K562 (cell line): ENCODE measurements around the gene HADHA. TPM values are rescaled to one million over a fixed set of nuclear protein-coding genes. Genes with fewer than 3 reads are reported as not detected.

ENCODE experiments used
- ATAC-seq: fragments of 200-7000 bp; cut with Tn5 transposase; 3 replicates; pipeline ENCODE4 v1.9.1; 2020; ENCODE audit warnings: moderate library complexity
- BruUV-seq: library from RNA; stranded (reverse); fragments of 400-500 nt; replicated peaks from 2 replicates; lab custom pipeline; 2021; lab: Mats Ljungman, UMichigan
- CTCF ChIA-PET: fragments of 300-600 bp; formaldehyde crosslinking; extraction: SDS; loops from one replicate; lab custom pipeline; 2021; ENCODE audit warnings: low intra/inter-chr PET ratio; lab: Yijun Ruan, JAX
- POLR2A ChIA-PET: fragments of 300-600, 350-650 bp; sonication (Branson Sonifier 250); formaldehyde crosslinking; extraction: SDS; loops from one replicate; lab custom pipeline; 2021; ENCODE audit warnings: antibody characterized with exemption, inconsistent platforms; lab: Yijun Ruan, JAX
- DNase-seq, 4 experiments: peaks; one replicate each; pipeline versions ENCODE4 v3.0.0 to v3.0.0-alpha.2; 2011 to 2018; ENCODE audit warnings: low spot score in 3 of 4, mixed read lengths in 3 of 4; ENCODE audit errors: extremely low read depth in 1 of 4
- FAIRE-seq: peaks from 2 replicates; lab custom pipeline; 2011; peaks lifted over from hg19 to GRCh38; lab: Jason Lieb, UNC
- H2AFZ ChIP-seq: 2 replicates; pipeline ENCODE4 v1.6.0; 2011; ENCODE audit warnings: low read depth, low read length, control low read depth, inconsistent platforms
- H3K27ac ChIP-seq: fragments of 200-600 bp; 3 replicates; pipeline ENCODE4 v1.8.0; 2011; ENCODE audit warnings: low read depth, mild to moderate bottlenecking, control low read depth, inconsistent platforms, low read length, moderate library complexity, mixed read lengths; ENCODE audit errors: extremely low read depth
- H3K27me3 ChIP-seq, 2 experiments: fragments of 300-600 bp in 1 of 2; 2 replicates in 1 of 2; 3 replicates in 1 of 2; pipeline versions ENCODE4 v1.6.0 to v1.8.0; 2011; ENCODE audit warnings: inconsistent platforms in 2 of 2, low read length in 2 of 2, mild to moderate bottlenecking in 1 of 2, mixed read lengths in 1 of 2, moderate library complexity in 1 of 2; ENCODE audit not compliant: control insufficient read depth in 2 of 2, insufficient read depth in 2 of 2
- H3K36me3 ChIP-seq: fragments of 300-600 bp; 3 replicates; pipeline ENCODE4 v1.8.0; 2011; ENCODE audit warnings: mild to moderate bottlenecking, low read length, inconsistent platforms; ENCODE audit not compliant: control insufficient read depth, insufficient read depth
- H3K4me1 ChIP-seq, 2 experiments: fragments of 200-600 bp in 1 of 2; replicated peaks in 1 of 2; 2 replicates in 1 of 2; 3 replicates in 1 of 2; pipeline versions ENCODE4 v1.5.1 to v1.8.0; 2011; ENCODE audit warnings: inconsistent platforms in 2 of 2, low read length in 2 of 2, mild to moderate bottlenecking in 1 of 2, mixed read lengths in 1 of 2, moderate library complexity in 1 of 2; ENCODE audit not compliant: control insufficient read depth in 2 of 2, insufficient read depth in 2 of 2
- H3K4me2 ChIP-seq: 2 replicates; pipeline ENCODE4 v1.6.1; 2011; ENCODE audit warnings: low read length, control low read depth, inconsistent platforms, mixed read lengths; ENCODE audit not compliant: insufficient read depth
- H3K4me3 ChIP-seq: fragments of 200-600 bp; sonication (generic), shearing (Covaris generic); 2 replicates; pipeline ENCODE4 v1.5.1; 2016; ENCODE audit warnings: control low read depth, inconsistent platforms
- H3K79me2 ChIP-seq: fragments of 200-600 bp; 3 replicates; pipeline ENCODE4 v1.8.0; 2011; ENCODE audit warnings: low read length, inconsistent platforms; ENCODE audit not compliant: control insufficient read depth, insufficient read depth
- H3K9ac ChIP-seq, 2 experiments: 2 replicates each; pipeline versions ENCODE4 v1.6.0 to v1.6.1; 2011; ENCODE audit warnings: low read depth in 2 of 2, low read length in 2 of 2, control low read depth in 1 of 2, inconsistent platforms in 1 of 2, mild to moderate bottlenecking in 1 of 2, mixed read lengths in 1 of 2; ENCODE audit not compliant: insufficient read depth in 1 of 2
- H3K9me1 ChIP-seq: one replicate; pipeline ENCODE4 v1.6.0; 2011; ENCODE audit warnings: inconsistent platforms, mild to moderate bottlenecking, low read length, moderate library complexity; ENCODE audit not compliant: control insufficient read depth, insufficient read depth
- H3K9me3 ChIP-seq: replicated peaks from 2 replicates; pipeline ENCODE4 v1.5.1; 2011; ENCODE audit warnings: low read depth, low read length, inconsistent platforms; ENCODE audit not compliant: control insufficient read depth, insufficient read depth
- H4K20me1 ChIP-seq: replicated peaks from 2 replicates; pipeline ENCODE4 v1.6.1; 2011; ENCODE audit warnings: low read length, inconsistent platforms, mixed read lengths; ENCODE audit not compliant: control insufficient read depth, insufficient read depth
- ATF6 ChIP-seq: sonication (generic); formaldehyde crosslinking; IDR thresholded peaks from 2 replicates; pipeline ENCODE4 v1.4.0; 2020; ENCODE audit warnings: mild to moderate bottlenecking, missing genetic modification reagents
- EGR1 ChIP-seq: fragments of 450-650 bp; conservative IDR thresholded peaks from 2 replicates; pipeline ENCODE4 v1.6.1; 2017; ENCODE audit warnings: mild to moderate bottlenecking
- HINFP ChIP-seq: fragments of 450-650 bp; conservative IDR thresholded peaks from 2 replicates; pipeline ENCODE4 v1.6.1; 2016; ENCODE audit warnings: missing genetic modification characterization, low read depth, mild to moderate bottlenecking, control low read depth, missing compliant biosample characterization
- KAT7 ChIP-seq: sonication (generic); formaldehyde crosslinking; IDR thresholded peaks from 2 replicates; pipeline ENCODE4 v1.8.0; 2022; ENCODE audit warnings: missing genetic modification reagents, mild to moderate bottlenecking, borderline replicate concordance
- TAL1 ChIP-seq: fragments of 450-650 bp; IDR thresholded peaks from 2 replicates; pipeline ENCODE4 v1.6.1; 2016; ENCODE audit warnings: mild to moderate bottlenecking
- VEZF1 ChIP-seq: fragments of 200-800 bp; sonication (Bioruptor generic); IDR thresholded peaks from 2 replicates; pipeline ENCODE4 v1.6.1; 2017; ENCODE audit warnings: missing genetic modification characterization, missing compliant biosample characterization
- ZNF584 ChIP-seq: fragments of 200-800 bp; sonication (Bioruptor generic); IDR thresholded peaks from 2 replicates; pipeline ENCODE4 v1.6.1; 2016; ENCODE audit warnings: low read depth, mild to moderate bottlenecking, missing genetic modification characterization, missing compliant biosample characterization
- ZNF740 ChIP-seq, 3 experiments: fragments of 200-800 bp in 1 of 3; sonication (Bioruptor generic) in 1 of 3; sonication (generic) in 1 of 3; formaldehyde crosslinking in 1 of 3; IDR thresholded peaks; 2 replicates each; pipeline versions ENCODE4 v1.6.1 to v1.8.0; 2016 to 2022; ENCODE audit warnings: mild to moderate bottlenecking in 2 of 3, missing compliant biosample characterization in 2 of 3, missing genetic modification characterization in 2 of 3, missing genetic modification reagents in 1 of 3
- WGBS: fragments of 100-300 bp; shearing (Covaris generic); methylation state at CpG from one replicate; pipeline ENCODE4 v1.1.6; 2016; ENCODE audit warnings: low coverage, mixed read lengths; ENCODE audit not compliant: insufficient coverage; ENCODE audit errors: missing lambda C conversion rate; 5-methylcytosine and 5-hydroxymethylcytosine counted together
- in situ Hi-C: fragments of 300-500 bp; cut with MboI; formaldehyde crosslinking; loops from 4 replicates; pipeline ENCODE4 v1.15.0; 2018; ENCODE audit warnings: inconsistent platforms, mixed read lengths
- intact Hi-C: fragments of 100-400 bp; cut with micrococcal nuclease; formaldehyde crosslinking; loops from 2 replicates; pipeline ENCODE4 v1.14.2; 2022
- polyA plus RNA-seq, 8 experiments: library from polyadenylated mRNA; depleted of rRNA in 4 of 8; stranded (reverse) in 5 of 8; unstranded in 3 of 8; fragments of >200 nt; fragmentation: Nextera tagmentation in 2 of 8; fragmentation: Illumina TruSeq in 1 of 8; extraction: Ambion mirVana in 2 of 8; extraction: Trizol in 1 of 8; gene quantifications; 2 replicates each; pipeline versions ENCODE4 v1.2.1 to v1.2.3, GENCODE V29; 2011 to 2014; ENCODE audit warnings: inconsistent platforms in 1 of 8, missing spikeins in 1 of 8
- total RNA-seq, 7 experiments: library from RNA; depleted of rRNA in 6 of 7; stranded (reverse); fragments of >200 nt in 6 of 7; fragmentation: Illumina TruSeq in 2 of 7; extraction: Trizol in 2 of 7; gene quantifications; 2 replicates each; pipeline versions ENCODE4 v1.2.1 to v1.2.3, GENCODE V29; 2011 to 2021; ENCODE audit warnings: low replicate concordance in 1 of 7

HADHA gene
- total and polyA plus RNA-seq, 9 of the 15 experiments (the other 6 are each of a cell fraction or from before 2014, with no cell fraction given): 145 to 326 (median 202) TPM

DNA sequence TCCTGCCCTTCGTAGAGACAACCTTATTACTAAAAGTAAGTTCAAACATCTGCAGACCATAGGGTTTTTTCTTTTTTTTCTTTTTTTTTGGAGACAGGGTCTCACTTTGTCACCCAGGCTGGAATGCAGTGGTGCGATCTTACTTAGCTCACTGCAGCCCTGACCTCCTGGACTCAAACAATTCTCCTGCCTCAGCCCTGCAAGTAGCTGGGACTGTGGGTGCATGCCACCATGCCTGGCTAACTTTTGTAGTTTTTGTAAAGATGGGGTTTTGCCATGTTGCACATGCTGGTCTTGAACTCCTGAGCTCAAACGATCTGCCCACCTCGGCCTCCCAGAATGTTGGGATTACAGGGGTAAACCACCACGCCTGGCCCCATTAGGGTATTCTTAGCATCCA, 32.4 kb downstream of the HADHA start:
- Histone ChIP-seq H3K9ac (no peak overlapping the region), H3K27me3 (no peaks in the 10 kb centered on the region), H3K4me1 (no peaks in the 10 kb centered on the region), H3K9me1 (no peaks in the 10 kb centered on the region), H3K9me3 (no peaks in the 10 kb centered on the region), H3K27ac (no peak overlapping the region), H3K36me3 (peaks cover 97% of the 10 kb centered on the region), H4K20me1 (no peaks in the 10 kb centered on the region), H3K4me3 (no peak overlapping the region), H3K79me2 (no peaks in the 10 kb centered on the region), H2AFZ (no peak overlapping the region), H3K4me2 (no peak overlapping the region)
- ChIA-PET CTCF (no interaction called here), POLR2A (no interaction called here)
- no TSS peak for BruUV-seq
- TF ChIP-seq ZNF740 (CRISPR knock-in tag; IDR thresholded peaks at IDR 0.05): no peak
- TF ChIP-seq ZNF740 (tag; IDR thresholded peaks at IDR 0.05): no peak
- no peak for DNase-seq
- in situ Hi-C loops: no loop called here
- ATAC-seq: no peak
- intact Hi-C loops: no loop called here
- 93% methylated on average over 5 of the region's 5 CpGs for WGBS
- no peak for FAIRE-seq

DNA sequence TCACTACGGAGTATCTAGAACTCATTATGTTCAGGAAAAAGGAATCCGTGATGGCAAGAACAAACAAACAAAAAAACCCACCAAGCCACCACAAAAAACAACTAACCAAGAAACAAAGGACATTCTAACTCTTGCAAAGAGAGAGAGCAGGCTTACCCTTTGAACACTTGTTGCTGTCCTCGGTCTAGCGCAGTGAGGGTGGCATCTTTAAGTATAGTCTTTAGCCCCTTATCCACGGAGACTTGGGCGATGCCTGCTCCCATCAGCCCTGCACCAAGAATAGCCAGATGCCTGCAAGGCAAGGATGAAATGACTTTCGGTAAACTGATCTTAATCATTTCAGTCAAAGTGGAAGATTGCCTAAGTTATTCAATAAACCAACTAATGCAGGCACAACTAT, 40.5 kb downstream of the HADHA start:
- Histone ChIP-seq H4K20me1 (no peaks in the 10 kb centered on the region), H3K27me3 (no peaks in the 10 kb centered on the region), H3K9ac (no peak overlapping the region), H2AFZ (no peak overlapping the region), H3K4me2 (no peak overlapping the region), H3K4me3 (no peak overlapping the region), H3K9me1 (no peaks in the 10 kb centered on the region), H3K9me3 (no peaks in the 10 kb centered on the region), H3K79me2 (no peaks in the 10 kb centered on the region), H3K27ac (no peak overlapping the region), H3K36me3 (peaks cover 89% of the 10 kb centered on the region), H3K4me1 (no peaks in the 10 kb centered on the region)
- CTCF ChIA-PET: no interaction called here
- in situ Hi-C loops (no loop called here), intact Hi-C loops (no loop called here)
- FAIRE-seq (no peak), DNase-seq (no peak), ATAC-seq (no peak)
- WGBS: 96% methylated on average over 7 of the region's 7 CpGs
- no TSS peak for BruUV-seq
- POLR2A ChIA-PET: no interaction called here
- TF ChIP-seq VEZF1 (CRISPR knock-in tag) (no peak), KAT7 (CRISPR knock-in tag) (no peak), EGR1 (no peak), ZNF584 (no peak), ATF6 (no peak), HINFP (tag) (no peak), TAL1 (no peak)
